ENCODE results near the gene PDX1. TPM values are rescaled to one million over a fixed set of nuclear protein-coding genes. Genes with fewer than 3 reads are reported as not detected.

PDX1 gene
- total and polyA plus RNA-seq, 2 of the 13 experiments (the other 11 are each of a cell fraction or from before 2014, with no cell fraction given), result 0.07 TPM; not detected in 1

DNA sequence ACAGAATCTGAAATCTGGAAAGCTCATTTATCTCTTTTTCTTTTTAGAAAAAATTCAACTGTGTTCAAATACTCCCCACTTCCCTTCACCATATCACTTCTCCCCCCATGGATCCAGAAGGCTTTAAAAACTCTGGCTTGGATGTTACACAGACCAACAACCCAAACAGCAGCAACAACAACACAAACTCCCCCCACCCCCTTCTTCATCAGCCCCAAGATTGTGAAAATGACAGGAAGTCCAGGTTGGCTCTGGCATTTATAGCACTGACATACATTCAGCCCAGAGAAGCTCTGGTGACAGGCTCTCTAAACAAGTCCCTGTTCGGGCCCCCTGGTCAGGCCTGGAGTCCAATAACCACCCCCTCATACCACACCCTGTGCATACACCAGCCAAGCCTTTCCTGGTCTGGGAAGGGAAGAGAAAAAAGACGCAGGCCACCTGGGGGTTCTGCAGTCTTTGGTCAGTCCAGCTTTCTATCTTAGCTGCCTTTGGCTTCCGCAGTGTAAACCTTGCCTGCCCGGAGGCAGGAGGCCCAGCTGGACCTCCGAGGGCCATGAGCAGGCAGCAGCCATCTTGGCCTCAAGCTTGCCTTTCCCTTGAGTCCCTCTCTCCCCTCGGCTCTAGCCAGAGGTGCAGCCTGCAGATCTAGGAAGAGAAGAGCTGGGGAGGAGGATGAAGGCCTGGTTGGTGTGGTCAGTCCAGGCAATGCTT lies 42.5 kb downstream of the PDX1 start (continued):
- TF ChIP-seq, protein P1, sequence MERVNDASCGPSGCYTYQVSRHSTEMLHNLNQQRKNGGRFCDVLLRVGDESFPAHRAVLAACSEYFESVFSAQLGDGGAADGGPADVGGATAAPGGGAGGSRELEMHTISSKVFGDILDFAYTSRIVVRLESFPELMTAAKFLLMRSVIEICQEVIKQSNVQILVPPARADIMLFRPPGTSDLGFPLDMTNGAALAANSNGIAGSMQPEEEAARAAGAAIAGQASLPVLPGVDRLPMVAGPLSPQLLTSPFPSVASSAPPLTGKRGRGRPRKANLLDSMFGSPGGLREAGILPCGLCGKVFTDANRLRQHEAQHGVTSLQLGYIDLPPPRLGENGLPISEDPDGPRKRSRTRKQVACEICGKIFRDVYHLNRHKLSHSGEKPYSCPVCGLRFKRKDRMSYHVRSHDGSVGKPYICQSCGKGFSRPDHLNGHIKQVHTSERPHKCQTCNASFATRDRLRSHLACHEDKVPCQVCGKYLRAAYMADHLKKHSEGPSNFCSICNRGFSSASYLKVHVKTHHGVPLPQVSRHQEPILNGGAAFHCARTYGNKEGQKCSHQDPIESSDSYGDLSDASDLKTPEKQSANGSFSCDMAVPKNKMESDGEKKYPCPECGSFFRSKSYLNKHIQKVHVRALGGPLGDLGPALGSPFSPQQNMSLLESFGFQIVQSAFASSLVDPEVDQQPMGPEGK (CRISPR knock-in tag; IDR thresholded peaks at IDR 0.05), result peak; percentile 23; the same call in 1 of the 2 replicates
- 0 out of 2 replicates have a peak, but pooled peaks have one; percentile 48 for TF ChIP-seq ZNF644 (CRISPR knock-in tag; IDR thresholded peaks at IDR 0.05; ENCODE audit: low read depth)
- TF ChIP-seq ZNF205 (CRISPR knock-in tag; IDR thresholded peaks at IDR 0.05), result 0 out of 2 replicates have a peak, but pooled peaks have one; percentile 18
- TF ChIP-seq, protein P2, sequence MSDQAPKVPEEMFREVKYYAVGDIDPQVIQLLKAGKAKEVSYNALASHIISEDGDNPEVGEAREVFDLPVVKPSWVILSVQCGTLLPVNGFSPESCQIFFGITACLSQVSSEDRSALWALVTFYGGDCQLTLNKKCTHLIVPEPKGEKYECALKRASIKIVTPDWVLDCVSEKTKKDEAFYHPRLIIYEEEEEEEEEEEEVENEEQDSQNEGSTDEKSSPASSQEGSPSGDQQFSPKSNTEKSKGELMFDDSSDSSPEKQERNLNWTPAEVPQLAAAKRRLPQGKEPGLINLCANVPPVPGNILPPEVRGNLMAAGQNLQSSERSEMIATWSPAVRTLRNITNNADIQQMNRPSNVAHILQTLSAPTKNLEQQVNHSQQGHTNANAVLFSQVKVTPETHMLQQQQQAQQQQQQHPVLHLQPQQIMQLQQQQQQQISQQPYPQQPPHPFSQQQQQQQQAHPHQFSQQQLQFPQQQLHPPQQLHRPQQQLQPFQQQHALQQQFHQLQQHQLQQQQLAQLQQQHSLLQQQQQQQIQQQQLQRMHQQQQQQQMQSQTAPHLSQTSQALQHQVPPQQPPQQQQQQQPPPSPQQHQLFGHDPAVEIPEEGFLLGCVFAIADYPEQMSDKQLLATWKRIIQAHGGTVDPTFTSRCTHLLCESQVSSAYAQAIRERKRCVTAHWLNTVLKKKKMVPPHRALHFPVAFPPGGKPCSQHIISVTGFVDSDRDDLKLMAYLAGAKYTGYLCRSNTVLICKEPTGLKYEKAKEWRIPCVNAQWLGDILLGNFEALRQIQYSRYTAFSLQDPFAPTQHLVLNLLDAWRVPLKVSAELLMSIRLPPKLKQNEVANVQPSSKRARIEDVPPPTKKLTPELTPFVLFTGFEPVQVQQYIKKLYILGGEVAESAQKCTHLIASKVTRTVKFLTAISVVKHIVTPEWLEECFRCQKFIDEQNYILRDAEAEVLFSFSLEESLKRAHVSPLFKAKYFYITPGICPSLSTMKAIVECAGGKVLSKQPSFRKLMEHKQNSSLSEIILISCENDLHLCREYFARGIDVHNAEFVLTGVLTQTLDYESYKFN (CRISPR knock-in tag; conservative IDR thresholded peaks at IDR 0.05), result peak; percentile 44
- TF ChIP-seq ZBTB38 (CRISPR knock-in tag; IDR thresholded peaks at IDR 0.05), result 0 out of 2 replicates have a peak, but pooled peaks have one; percentile 22
- TF ChIP-seq ELF1 (CRISPR knock-in tag; IDR thresholded peaks at IDR 0.05), result no peak
- TF ChIP-seq MLLT10 (CRISPR knock-in tag; IDR thresholded peaks at IDR 0.05), result no peak
